T-helper 1 cell treated with Interleukin-12 subunit alpha and Interleukin-12 subunit beta and Interleukin-4 antibody, amounts not matched to agents 30 μg/mL and 1 μg/mL, for 36 hours (primary cell): ENCODE measurements around the gene PCLO.

Experiments
- H3K27ac Mint-ChIP-seq: one replicate; pipeline ENCODE4 v1.8.0; 2021; ENCODE audit warnings: mild to moderate bottlenecking, mixed read lengths
- H3K27me3 Mint-ChIP-seq: one replicate; pipeline ENCODE4 v1.8.0; 2021; ENCODE audit warnings: low read depth, mixed read lengths
- H3K36me3 Mint-ChIP-seq: one replicate; pipeline ENCODE4 v1.8.0; 2021; ENCODE audit warnings: low read depth, mixed read lengths
- H3K4me1 Mint-ChIP-seq: one replicate; pipeline ENCODE4 v1.8.0; 2021; ENCODE audit warnings: low read depth, mixed read lengths
- H3K4me3 Mint-ChIP-seq: one replicate; pipeline ENCODE4 v1.8.0; 2021; ENCODE audit warnings: mild to moderate bottlenecking, moderate library complexity, mixed read lengths
- H3K9me3 Mint-ChIP-seq: one replicate; pipeline ENCODE4 v1.8.0; 2021; ENCODE audit warnings: mixed read lengths

Gene PCLO

GRCh38 chr7:82985144-82985802 lies 177.4 kb downstream of the PCLO start:
- no peaks in the 10 kb centered on the region for H3K4me1 Mint-ChIP-seq
- H3K4me3 Mint-ChIP-seq, result no peak overlapping the region
- H3K36me3 Mint-ChIP-seq, result no peaks in the 10 kb centered on the region
- no peak overlapping the region for H3K27ac Mint-ChIP-seq
- H3K27me3 Mint-ChIP-seq, result no peaks in the 10 kb centered on the region
- H3K9me3 Mint-ChIP-seq, result no peaks in the 10 kb centered on the region

GRCh38 chr7:82980130-82980788 lies 182.4 kb downstream of the PCLO start:
- no peaks in the 10 kb centered on the region for H3K36me3 Mint-ChIP-seq
- no peak overlapping the region for H3K4me3 Mint-ChIP-seq
- H3K27ac Mint-ChIP-seq, result no peak overlapping the region
- H3K9me3 Mint-ChIP-seq, result no peaks in the 10 kb centered on the region
- H3K4me1 Mint-ChIP-seq, result no peaks in the 10 kb centered on the region
- no peaks in the 10 kb centered on the region for H3K27me3 Mint-ChIP-seq

DNA sequence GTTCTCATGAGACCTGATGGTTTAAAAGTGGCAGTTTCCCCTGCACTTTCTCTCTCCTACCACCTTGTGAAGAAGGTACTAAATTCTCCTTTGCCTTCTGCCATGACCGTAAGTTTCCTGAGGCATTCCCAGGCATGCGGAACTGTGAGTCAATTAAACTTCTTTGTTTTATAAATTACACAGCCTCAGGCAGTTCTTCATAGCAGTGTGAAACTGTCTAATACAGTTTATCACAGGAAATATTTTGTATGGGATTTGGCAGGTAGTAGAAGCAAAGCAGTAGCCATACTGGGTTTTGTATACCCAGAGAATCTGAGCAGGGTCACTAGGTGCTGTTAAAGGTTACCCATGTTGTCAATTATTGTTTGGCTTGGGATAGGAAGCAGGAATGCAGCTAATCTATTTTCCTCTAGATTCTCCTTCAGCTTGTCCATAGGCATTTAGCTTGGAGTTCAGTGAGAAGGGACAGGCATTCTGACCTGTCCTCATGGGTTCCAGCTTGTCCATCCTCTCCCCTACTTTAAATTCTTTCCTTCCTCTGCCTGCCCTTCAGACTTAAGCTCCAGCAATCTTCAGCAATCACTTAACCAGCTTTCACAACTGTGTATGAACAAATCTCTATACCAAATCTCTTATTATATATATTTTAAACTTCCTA lies 186.7 kb downstream of the PCLO start:
- Mint-ChIP-seq H3K27ac (no peak overlapping the region), H3K4me3 (no peak overlapping the region), H3K27me3 (no peaks in the 10 kb centered on the region), H3K9me3 (no peaks in the 10 kb centered on the region), H3K4me1 (no peaks in the 10 kb centered on the region), H3K36me3 (no peaks in the 10 kb centered on the region)

DNA sequence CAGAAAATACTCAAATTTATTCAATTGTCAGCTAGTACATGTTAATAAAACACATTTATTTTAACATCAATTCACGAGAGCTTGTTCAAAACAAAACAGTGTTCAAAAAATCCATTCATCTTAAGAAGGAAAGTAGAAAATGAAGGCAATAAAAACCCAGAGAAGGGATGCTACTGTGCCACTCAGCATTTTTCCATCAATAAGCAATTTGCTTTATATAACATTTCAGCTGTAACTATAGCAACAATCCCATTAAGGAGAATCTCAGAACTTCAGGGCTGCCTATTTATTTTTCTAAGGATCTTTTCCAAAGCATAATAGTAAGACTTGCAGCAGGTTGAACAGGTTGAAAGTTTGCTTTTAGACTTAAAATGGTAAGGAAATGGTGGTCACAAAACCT lies 190.5 kb downstream of the PCLO start:
- Mint-ChIP-seq H3K27me3 (no peaks in the 10 kb centered on the region), H3K36me3 (no peaks in the 10 kb centered on the region), H3K4me3 (no peak overlapping the region), H3K4me1 (no peaks in the 10 kb centered on the region), H3K27ac (no peak overlapping the region), H3K9me3 (no peaks in the 10 kb centered on the region)

DNA sequence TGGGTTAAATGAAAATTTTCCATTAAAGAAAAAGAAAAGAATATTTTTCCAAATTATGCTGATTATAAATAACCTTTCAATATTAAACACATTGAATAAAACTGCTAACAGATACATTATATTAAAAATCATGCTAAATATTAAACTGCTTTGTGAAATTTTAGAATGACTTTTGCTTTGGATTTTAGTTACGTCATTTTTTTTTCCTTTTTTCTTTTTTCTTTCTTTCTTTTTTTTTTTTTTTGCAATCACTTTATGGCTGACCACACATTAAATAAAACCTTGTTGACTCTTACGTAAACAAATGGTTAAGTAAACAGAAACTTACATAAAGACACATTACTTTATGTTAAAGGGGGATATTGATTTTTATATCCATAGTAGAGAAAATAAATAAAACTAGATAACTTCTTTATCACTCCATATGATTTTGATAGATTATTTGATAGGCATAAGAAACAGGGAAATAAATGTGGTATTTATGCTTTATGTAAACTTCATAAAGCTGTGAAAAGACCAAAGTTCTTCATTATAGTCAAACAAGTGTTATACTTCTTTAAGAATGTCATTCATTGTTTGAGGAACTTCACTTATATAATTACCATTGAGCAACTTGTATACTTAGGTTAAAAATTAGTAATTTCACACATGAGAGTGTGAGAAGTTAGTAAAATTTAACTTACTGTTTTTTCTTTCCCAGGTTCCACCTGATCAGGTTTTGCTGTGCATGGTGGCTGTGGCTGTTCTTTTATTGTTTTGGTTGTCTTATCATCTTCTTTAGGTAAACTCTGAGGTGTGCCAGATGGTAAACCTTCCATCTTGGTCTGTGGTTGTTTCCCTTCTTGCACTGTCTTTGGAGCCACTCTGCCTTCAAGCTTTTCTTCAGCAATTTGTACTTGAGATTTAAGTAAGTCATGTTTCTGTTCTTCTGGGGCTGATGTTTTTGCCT lies 197.3 kb downstream of the PCLO start:
- H3K27ac Mint-ChIP-seq, result no peak overlapping the region
- no peaks in the 10 kb centered on the region for H3K9me3 Mint-ChIP-seq
- no peak overlapping the region for H3K4me3 Mint-ChIP-seq
- no peaks in the 10 kb centered on the region for H3K27me3 Mint-ChIP-seq
- H3K36me3 Mint-ChIP-seq, result no peaks in the 10 kb centered on the region
- H3K4me1 Mint-ChIP-seq, result no peaks in the 10 kb centered on the region

- Mint-ChIP-seq H3K36me3 (no peaks in the 10 kb centered on the region), H3K27me3 (no peaks in the 10 kb centered on the region), H3K4me3 (no peak overlapping the region), H3K4me1 (no peaks in the 10 kb centered on the region), H3K9me3 (no peaks in the 10 kb centered on the region), H3K27ac (no peak overlapping the region)
Measured at GRCh38 chr7:82964150-82964882, 198.4 kb downstream of the PCLO start.

- no peak overlapping the region for H3K4me3 Mint-ChIP-seq
- H3K9me3 Mint-ChIP-seq, result no peaks in the 10 kb centered on the region
- no peaks in the 10 kb centered on the region for H3K4me1 Mint-ChIP-seq
- no peaks in the 10 kb centered on the region for H3K36me3 Mint-ChIP-seq
- no peaks in the 10 kb centered on the region for H3K27me3 Mint-ChIP-seq
- no peak overlapping the region for H3K27ac Mint-ChIP-seq
Measured at GRCh38 chr7:82961240-82961639, 201.4 kb downstream of the PCLO start.

- Mint-ChIP-seq H3K27me3 (no peaks in the 10 kb centered on the region), H3K36me3 (no peaks in the 10 kb centered on the region), H3K9me3 (no peaks in the 10 kb centered on the region), H3K27ac (no peak overlapping the region), H3K4me3 (no peak overlapping the region), H3K4me1 (no peaks in the 10 kb centered on the region)
Measured at GRCh38 chr7:82959528-82959927, 203.2 kb downstream of the PCLO start.

DNA sequence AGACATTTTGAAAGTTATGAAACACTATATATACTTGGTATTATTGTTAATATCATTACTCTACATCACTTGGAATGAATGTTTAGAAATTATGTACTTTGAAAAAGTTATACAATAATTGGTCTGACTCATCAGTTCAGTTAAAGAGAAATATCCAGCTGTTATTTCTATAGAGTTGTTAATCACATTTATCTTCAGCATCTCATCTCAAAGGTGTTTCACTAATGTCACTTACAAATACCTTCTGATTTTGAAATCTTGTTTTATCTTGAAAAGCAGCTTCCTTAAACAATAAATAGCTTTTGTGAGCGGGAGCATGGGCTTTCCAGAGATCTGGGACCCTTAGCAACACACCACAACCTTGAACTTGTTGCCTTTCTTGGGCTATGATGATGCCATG lies 205.2 kb downstream of the PCLO start:
- no peak overlapping the region for H3K27ac Mint-ChIP-seq
- no peaks in the 10 kb centered on the region for H3K9me3 Mint-ChIP-seq
- H3K4me1 Mint-ChIP-seq, result no peaks in the 10 kb centered on the region
- H3K27me3 Mint-ChIP-seq, result no peaks in the 10 kb centered on the region
- H3K4me3 Mint-ChIP-seq, result no peak overlapping the region
- H3K36me3 Mint-ChIP-seq, result no peaks in the 10 kb centered on the region

- no peak overlapping the region for H3K4me3 Mint-ChIP-seq
- no peaks in the 10 kb centered on the region for H3K27me3 Mint-ChIP-seq
- no peak overlapping the region for H3K27ac Mint-ChIP-seq
- no peaks in the 10 kb centered on the region for H3K36me3 Mint-ChIP-seq
- no peaks in the 10 kb centered on the region for H3K4me1 Mint-ChIP-seq
- H3K9me3 Mint-ChIP-seq, result peaks cover 8% of the 10 kb centered on the region
Measured at GRCh38 chr7:82953324-82954027, 209.2 kb downstream of the PCLO start.

- H3K4me3 Mint-ChIP-seq, result no peak overlapping the region
- no peak overlapping the region for H3K27ac Mint-ChIP-seq
- H3K27me3 Mint-ChIP-seq, result no peaks in the 10 kb centered on the region
- H3K36me3 Mint-ChIP-seq, result no peaks in the 10 kb centered on the region
- peaks cover 8% of the 10 kb centered on the region for H3K9me3 Mint-ChIP-seq
- H3K4me1 Mint-ChIP-seq, result no peaks in the 10 kb centered on the region
Measured at GRCh38 chr7:82950436-82950835, 212.2 kb downstream of the PCLO start.

DNA sequence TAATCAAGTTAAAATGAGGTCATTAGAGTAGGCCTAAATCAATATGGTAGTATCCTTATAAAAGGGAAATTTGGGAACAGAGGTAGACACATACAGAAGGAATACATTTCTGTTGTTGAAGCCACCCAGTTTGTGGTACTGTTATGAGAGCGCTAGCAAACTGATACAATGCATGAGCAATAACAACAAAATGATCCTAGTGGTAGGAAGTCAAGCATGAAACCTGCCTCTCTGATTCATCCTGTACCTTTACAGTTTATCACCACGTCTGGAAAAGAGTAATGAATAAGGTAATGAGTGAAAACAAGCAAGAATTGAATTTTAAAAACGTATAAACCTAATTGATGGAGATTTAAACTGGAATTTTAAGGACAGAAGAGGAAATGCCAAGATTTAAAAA lies 217.2 kb downstream of the PCLO start:
- H3K27ac Mint-ChIP-seq, result no peak overlapping the region
- H3K9me3 Mint-ChIP-seq, result peaks cover 4% of the 10 kb centered on the region
- no peaks in the 10 kb centered on the region for H3K4me1 Mint-ChIP-seq
- no peak overlapping the region for H3K4me3 Mint-ChIP-seq
- H3K36me3 Mint-ChIP-seq, result no peaks in the 10 kb centered on the region
- H3K27me3 Mint-ChIP-seq, result no peaks in the 10 kb centered on the region

DNA sequence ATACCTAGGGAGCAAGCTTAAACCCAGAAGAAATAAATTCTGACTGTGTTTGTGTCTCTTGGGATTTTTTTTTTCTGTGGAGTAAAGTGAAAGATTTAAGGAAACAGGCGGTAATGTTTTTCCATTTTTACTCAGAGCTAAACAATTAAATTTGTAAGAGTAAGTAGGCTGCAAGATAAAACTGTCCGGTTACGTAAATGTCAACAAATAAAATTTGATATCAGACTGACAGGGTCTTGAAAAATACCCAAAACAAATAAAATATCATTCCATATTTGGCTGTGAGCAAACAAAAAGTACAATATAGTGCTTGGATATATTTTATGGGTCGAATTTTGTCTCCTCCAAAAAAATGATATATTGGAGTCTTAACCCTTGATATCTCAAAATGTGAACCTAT lies 217.6 kb downstream of the PCLO start:
- Mint-ChIP-seq H3K36me3 (no peaks in the 10 kb centered on the region), H3K27ac (no peak overlapping the region), H3K9me3 (peaks cover 3% of the 10 kb centered on the region), H3K4me3 (no peak overlapping the region), H3K4me1 (no peaks in the 10 kb centered on the region), H3K27me3 (no peaks in the 10 kb centered on the region)
